Measurements from ENCODE around the gene MMAB.

DNA sequence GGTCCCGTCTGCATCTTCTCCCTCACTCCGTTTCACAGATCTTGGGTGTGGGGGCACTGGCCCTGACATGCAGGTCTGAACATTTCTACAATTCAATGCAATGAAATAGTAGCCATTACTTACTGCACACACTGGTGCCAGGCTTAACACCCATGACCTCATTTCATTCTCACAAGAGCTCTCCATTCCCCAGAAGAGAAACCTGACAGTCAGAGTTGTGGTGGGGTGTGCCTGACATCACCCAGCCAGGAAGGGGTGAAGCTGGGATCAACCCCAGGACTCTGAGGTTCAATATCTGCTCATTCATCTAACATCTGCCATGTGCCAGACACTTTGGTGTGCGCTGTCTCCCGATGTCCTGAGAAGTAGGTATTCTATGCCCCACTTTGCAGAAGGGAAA lies 35.0 kb upstream of the MMAB start:
- no peak for TF ChIP-seq POLR2AphosphoS5 (IDR thresholded peaks at IDR 0.05; ENCODE audit: low read depth, low read length)
- no peak for TF ChIP-seq TAF1 (IDR thresholded peaks at IDR 0.05; ENCODE audit: borderline replicate concordance, insufficient read depth, low read length)
